Stimulated activated CD8-positive, alpha-beta memory T cell treated with anti-CD3 and anti-CD28 coated beads, Interleukin-4, amount 100 ng/mL, for 4 hours (primary cell): Measurements from ENCODE around the gene NCEH1.
"Not testable (repeated sequence)": the region's sequence is repeated elsewhere in the genome, so short reads cannot be mapped to it uniquely, and the experiment has no call there.

Source experiments
- DNase-seq, 2 donors: peaks; one replicate each; pipeline ENCODE4 v3.0.0-alpha.2; 2020; ENCODE audit warnings: low read depth in 2 of 2, low spot score in 1 of 2

NCEH1 gene

DNA sequence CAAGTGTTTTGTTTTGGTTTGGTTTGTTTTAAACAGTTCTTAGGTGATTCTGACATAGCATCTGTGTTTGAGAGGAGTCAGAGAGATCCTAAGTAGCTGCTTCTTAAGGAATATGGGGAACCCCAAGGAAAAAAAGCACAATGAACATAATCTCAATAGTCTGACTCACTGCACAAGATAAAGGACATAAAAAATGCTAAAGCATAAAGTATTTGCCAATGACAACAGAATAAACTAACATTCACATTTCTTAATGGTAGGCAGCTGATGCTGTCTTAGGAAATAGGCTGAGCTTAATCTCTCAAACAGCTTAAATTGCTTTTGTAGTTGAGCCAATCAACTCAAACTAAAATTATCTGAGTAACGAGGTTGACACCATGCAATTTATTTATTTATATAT, 2.9 kb downstream of the NCEH1 start:
- no peak for DNase-seq

DNA sequence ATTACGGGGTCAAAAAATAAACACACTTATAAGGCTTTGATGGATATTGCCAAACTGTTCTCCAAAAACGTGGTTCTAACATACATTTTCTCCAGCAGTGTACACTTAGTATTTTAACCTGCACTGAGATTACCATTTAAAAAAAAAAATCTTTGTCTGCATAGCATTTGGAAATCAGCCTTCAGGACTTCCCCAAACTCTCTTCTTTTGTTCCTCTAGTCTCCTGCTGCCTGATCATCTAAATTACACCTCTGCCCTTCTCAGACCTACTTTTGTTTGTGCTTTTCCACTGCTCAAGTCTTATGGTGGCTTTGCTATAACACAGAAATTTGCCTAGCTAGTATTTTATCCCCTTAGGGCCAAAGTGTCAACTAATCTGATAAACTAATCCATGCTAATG, 3.8 kb downstream of the NCEH1 start:
- no peak for DNase-seq

DNA sequence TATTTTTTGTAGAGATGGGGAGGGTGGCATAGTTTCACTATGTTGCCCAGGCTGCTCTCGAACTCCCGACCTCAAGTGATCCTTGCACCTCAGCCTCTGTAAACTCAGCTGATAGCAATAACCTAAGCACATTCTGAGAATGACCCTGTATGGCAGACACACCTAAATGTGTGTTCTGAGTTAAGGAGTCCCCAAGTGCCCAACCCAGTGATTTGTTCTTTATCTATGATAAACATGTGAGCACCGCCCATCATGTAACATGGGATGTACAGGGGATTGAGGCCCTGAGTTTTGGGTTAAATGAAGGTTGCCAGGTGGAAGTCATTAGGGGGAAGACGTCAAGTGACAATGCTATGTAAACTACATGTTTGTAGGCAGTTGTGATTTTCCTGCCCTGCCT, 5.7 kb downstream of the NCEH1 start:
- no peak for DNase-seq

DNA sequence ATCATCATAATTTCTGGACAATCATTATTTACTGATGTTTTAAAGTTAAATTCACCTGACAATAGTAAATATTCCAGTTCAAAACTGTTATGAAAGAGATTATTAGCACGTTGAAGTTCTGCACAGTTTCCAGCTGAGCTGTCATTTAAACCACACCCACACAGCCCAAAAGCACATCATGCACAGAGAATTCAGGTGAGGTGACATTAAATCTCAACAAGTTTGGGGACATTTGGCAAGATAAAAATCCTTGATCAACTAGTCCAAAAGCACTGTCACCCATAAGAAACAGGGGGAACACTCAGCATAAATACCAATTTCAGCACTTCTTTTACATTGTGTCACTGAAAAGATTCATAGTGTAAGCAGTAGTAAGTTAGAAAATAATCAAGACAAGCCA, 6.9 kb downstream of the NCEH1 start:
- no peak for DNase-seq

DNA sequence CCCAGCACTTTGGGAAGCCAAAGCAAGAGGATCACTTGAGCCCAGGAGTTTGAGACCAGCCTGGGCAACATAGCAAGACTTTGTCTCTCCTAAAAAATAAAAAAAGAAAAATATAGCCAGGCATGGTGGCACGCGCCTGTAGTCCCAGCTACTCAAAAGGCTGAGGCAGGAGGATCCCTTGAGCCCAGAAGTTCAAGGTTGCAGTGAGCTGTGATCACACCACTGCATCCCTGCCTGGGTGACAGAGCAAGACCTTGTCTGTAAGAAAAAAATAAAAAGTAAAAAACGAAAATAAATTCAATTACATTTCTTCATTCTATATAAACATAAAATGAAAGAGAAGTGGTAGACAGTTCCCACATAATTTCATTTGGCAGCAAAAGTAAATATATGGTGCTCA, 8.1 kb downstream of the NCEH1 start:
- not testable (repeated sequence) for DNase-seq

DNA sequence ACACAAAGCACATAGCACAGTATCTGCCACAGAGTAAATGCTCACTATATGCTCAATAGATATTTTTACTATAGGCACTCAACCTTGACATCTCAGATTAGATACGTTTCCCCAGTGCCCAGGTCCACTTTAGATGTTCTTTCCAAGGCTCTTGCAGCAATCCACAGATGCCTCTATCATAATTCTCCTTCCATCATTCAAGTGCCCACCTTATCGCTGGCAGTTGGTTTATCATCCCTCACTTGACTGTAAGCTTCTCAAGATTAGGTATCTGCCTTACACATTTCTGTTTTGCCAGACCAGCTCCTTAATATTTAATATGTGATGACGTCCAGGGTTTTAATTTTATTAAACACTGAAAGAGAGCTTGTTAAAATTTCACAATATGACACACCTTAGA, 8.6 kb downstream of the NCEH1 start:
- DNase-seq, result no peak

DNA sequence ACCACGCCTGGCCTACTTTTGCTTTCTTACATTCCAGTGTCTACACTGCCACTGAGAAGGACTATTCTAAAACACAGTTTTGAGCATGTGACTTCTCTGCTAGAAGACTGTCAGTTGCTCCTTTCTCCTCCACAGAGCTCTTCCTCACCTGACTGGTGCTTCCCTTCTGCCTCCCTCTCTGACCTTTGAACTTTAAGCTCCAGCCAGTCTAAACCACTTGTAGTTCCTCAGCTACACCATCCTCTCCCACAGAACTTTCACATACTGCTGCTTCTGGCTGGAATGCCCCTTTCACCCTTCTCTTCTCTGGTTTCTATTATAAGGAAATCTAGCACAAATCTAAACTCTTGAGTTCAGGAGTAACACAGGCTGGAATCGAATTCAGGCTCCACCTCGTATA, 9.1 kb downstream of the NCEH1 start:
- DNase-seq, result no peak

DNA sequence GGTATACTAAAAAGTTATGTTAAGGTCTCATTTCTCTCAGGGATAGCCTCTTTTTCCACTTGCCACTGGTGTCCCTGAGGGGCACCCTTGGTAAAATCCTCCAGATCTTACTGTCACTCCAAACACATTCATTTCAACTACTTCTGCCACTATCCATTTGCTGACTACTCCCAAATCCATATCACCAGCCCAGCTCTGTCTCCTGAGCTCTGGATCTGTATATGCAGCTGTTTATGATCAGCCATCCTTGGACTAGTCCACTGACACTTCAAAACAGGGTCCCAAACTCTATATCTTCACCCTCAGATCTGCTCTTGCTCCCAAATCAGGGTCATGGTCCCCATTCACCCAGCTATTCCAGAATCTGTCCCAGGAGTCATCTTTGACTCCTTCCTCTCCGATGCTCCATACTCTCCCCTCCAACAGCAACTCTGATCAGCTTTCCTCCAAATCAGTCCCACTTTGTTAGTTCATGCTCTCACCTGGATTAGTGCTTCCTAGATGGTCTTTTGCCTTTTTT, 9.9 kb downstream of the NCEH1 start:
- DNase-seq, result no peak

DNA sequence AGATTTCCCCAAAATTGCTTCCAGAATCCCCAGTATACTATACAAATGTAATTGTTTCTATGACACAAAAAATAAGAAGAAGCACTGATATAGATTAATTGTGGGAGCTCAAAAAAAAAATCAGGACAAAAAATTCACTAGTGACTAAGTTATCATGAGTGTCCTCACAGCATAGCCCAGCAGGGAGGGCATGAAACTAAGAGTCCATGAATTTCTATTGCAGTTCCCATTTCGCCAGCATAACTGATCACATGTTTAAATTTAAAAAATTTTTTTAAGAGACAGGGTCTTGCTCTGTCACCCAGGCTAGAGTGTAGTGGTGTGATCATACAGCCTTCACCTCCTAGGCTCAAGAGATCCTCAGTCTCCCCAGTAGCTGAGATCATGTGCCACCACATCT, 10.6 kb downstream of the NCEH1 start:
- DNase-seq, result no peak

DNA sequence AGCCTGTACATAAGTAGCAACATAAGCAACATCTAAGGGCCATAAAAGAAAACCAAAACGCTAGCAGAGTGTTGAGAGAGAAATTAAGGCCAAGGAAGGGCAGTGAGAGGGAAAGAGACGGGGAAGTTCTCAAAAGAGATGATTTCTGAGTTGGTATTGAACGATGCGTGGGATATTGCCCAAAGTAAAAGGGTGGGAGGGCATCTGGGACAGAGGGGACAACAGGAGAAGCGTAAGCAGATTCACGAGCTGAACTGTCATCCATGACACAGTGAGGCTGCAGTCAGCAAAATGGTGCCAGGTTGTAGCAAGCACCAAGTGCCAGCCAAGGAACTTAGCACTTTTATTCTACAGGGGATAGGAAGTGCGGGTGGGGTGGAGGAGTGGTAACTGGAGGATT, 11.8 kb downstream of the NCEH1 start:
- DNase-seq, result no peak

DNA sequence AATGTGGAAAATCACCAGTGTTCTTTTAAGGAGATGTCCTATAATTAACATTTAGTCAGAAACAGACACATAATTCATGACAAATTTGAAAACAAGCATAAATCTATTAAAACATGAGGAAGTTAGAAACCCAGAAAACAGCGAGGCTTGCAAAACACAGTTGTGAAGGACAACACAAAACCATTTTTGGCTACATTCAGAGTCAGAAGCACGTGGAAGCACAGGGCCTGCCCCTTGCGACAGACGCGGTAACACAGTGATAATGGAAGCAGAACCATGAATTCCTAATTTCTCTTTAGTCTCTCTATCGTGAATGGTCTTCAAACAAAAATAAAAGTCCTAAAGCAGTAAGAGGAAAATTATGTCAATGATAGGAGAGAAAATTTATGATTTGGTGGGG, 12.2 kb downstream of the NCEH1 start:
- DNase-seq, result no peak

DNA sequence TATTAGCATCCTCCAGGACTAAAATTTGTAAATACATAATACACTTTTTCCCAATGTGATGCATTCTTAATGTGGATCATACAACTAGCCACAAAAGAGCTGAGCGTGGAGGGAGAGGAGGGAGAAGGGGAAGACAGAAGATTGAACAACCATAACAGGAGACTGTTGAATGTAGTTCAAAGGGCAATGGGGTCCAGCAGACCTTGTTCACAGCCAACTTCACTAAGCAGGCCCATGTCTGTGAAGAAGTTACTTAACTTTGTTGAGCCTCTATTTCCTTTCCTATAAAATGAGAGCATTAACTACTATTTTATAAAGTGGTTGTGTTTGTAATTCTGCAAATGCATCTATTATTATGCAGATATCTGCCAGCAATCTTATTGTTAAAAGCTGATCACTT, 13.3 kb downstream of the NCEH1 start:
- no peak for DNase-seq

DNA sequence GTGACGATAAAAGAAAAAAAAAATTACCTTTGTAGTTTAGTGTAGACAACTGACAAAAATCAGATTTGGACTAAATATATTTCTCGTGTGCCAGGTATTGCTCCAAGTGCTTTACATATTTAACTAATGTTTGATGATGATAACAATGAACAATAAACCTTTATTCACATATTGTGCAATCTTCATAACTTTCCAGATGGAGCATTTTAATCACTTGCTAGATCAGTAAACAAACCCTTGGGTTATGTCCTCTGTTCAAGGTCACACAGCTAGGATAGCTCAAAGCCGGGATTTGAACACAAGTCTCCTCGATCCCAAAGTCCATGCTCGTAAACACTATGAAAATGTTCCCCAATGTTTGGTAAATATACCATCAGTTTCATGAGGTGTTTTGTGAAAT, 14.5 kb downstream of the NCEH1 start:
- DNase-seq, result no peak

DNA sequence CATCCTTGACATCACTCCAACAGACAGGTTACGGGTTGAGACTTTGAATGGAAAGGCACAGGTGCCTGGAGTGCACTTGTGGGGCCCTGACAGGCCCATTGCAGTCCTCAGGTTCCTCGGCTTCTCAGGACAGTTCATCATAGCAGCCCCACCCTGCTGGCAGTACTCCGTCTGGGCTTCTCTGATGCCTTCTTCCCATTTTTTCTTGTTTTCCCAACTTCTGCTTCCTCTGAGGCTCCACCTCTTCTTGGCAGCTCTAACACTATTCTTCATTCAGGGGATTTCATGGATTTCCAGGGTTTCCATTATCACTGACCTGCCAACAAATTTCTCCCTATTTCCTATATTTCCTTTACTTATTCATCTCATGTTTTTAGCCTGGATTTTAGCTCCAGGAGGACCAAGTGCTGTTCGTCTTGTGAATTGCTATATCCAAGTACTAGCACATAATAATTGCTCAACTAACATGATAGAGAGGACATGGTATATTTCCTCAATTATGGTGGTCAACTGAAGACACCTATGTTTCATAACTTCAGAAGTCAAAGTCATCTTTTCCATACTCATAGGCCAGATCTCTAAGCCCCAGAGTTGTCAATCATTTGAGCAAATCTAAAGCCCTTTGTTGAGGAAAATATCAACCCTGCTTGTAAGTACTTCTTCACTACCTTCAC, 16.2 kb downstream of the NCEH1 start:
- DNase-seq, result no peak

DNA sequence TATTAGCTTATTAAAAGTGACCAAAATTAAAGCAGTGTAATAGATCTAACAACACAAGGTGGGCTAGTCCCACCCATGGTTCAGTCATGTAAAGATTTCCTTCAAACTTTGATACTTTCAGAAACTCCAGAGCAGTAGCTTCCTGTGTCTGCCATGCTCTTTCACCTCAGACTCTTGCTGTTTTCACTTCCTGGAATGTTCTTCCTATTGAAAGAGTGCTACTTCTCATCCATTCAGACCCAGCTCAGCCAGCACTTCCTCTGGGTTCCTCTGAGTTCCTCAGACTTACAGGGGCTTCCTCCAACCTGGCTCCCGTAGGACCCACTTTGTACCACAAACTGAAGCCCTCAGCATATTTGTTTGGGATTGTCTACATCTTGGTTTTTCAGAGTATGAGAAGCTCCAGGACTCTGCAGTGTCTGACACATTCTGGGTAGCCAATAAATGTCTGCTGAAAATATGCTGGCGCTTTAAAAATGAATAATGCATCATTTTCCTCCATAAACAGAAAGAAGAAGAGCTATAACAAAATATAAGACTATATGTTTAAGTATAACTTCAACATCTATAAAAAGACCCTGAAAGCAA, 18.0 kb downstream of the NCEH1 start:
- no peak for DNase-seq

DNA sequence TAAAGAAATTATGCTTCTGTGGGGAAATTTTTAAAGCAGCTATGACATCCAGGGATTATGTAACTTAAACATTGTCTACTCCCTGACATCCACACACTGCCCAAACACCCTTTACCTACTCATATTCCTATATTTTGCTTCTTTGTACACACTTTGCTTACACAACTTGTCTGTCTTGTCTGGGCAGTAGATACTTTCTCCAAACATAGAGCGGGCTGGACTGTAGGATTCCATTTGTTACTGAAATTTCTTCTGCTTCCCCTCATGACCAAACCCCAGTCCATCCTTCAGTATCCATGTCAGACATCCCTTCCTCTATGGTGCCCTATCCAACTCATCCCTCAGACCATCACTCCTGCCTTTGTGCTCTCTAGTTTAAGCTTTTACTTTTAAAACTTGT, 19.9 kb downstream of the NCEH1 start:
- DNase-seq, result no peak

DNA sequence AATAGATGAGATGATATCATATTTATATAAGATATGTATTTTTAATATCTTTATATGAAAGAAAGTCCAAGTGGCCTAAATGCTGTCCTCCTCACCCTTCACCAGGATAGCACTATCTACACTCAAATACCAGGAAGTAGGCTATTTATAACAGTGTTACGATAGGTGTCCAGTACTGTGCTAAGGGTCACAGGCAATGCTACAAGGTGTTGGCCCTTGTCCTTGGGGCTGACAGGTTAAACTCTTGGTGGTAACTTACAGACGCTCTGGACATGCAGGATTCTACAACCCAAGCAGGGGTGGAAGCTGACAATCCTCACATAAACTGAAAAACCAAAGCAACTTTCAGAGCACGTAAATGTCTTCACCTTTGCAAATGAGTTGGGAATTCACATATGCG, 22.3 kb downstream of the NCEH1 start:
- DNase-seq, result no peak

DNA sequence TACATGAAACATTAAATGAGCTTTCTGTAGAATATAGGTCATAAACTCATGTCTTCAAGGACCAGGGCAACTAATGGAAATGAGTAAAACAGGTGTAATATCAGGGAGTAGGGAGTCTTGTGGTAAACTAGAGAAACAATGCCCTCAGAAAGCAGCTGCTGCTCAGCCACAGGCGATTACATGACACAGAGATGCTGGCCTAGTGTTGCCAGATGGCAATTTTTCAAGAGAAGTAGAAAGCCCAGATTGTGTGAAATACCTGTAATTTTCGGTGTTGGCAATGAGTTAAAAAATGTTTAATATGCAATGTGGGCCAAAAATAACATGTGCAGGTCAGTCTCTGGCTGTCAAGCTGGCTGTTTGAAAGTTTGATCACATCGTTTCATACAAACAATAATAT, 23.4 kb downstream of the NCEH1 start:
- no peak for DNase-seq

DNA sequence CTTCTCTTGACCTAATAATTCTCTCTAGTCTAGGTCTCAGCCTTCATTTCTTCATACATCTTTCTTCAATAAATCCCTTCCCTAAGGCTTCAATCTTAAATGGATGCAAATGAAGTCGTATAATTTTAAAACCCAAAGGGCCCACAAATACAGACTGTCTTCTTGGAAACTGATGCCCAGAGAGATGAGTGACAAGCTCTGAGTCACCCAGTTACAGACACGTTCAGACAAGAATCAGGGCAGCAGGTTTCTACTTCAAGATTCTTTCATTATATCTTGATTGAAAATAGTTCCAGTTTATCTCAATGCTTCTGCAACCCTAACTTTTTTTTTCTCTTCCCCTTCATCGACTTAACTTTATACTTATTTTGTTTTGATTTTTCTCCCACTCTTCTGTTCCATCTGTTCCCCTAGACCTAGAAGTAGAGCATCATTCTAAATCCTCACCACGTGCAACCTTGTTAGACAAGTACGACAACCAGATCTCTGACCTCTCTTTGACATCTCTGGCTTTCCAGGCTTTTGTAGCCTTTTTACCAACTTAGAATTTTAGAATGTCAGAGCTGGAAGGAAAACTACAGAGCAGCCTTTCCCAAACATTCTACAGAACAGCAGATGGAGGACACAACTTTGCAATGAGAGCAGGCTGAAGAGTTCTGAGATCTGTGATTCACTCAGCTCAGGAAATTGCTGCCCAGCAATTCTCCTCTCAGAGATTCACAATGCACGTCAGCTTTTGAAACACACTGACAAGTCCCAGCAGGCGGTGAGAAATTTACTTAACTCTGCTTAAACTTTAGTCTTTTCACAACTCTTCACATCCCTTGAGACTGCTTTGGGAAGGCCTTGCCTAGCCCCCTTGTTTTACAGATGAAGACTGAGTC, 25.3 kb downstream of the NCEH1 start:
- DNase-seq, result no peak

DNA sequence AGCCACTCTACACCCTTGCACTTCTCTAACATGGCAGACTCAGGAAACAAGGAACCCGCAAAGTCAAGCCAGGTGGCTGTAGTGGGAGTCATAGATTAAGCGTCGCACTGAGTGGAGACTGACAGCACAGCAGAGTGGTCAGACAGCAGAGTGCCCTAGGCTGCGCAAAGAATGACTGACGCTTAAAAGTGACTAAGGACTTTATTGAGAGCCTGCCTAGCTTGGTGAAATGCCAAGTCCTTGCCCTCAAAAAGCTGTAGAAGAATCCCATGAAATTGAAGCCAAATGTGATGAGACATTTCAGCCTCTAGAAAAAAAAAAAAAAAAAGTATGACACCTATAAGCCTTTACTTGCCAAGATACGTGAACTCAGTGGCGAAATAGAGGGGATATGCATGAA, 30.2 kb downstream of the NCEH1 start:
- DNase-seq, result no peak

DNA sequence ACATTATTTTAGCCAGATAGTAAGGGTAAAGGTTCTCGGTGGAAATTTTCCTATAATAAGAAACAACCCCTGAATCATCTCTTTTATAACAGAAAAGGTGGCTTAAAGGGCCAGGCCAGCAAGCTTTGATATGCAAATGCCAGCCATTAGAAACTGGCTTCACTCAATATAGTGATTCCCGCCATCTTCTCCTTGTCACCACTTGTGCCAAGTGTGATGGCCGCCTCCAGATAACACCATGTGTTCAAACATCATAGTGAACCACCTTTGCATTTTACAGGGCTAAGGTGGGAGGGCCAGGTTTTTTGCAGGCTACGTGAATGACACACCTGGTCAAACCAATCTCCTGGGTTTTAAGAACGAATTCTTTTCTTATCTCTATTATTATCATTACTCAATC, 31.3 kb downstream of the NCEH1 start:
- no peak for DNase-seq

DNA sequence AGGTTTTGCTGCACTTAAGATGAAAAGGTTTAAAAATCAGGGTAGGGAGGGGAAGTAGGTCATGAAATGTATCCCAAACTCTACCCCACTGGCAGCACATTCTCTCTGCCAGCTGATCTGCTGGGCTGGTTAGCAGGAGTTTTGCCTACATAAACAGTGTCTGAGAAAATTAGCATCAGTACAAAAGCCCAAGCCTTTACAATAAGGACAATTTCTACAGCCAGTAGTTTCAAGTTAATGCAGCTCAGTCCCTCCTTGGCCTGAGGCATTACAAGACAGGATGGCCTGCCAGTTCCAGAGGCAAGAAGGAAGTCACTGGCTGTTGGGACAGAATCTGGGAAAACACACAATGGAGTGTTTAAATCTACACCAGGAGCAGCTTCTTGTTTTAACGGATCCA, 32.8 kb downstream of the NCEH1 start:
- DNase-seq, result no peak
